IMR-90 (cell line): ENCODE results near the gene MEX3B.

Source experiments
- BHLHE40 ChIP-seq: fragments of 150-350 bp; IDR thresholded peaks from 2 replicates; pipeline ENCODE4 v1.6.1; 2016; ENCODE audit warnings: mild to moderate bottlenecking, low read depth, low read length
- CEBPB ChIP-seq: IDR thresholded peaks from 2 replicates; pipeline ENCODE4 v1.6.1; 2012; ENCODE audit warnings: low read depth, low read length, improper control_type of control experiment
- CHD1 ChIP-seq: IDR thresholded peaks from 2 replicates; pipeline ENCODE4 v1.6.1; 2012; ENCODE audit warnings: low read depth, low read length, improper control_type of control experiment
- CTCF ChIP-seq: conservative IDR thresholded peaks from 2 replicates; pipeline ENCODE4 v1.5.1; 2012; ENCODE audit warnings: mild to moderate bottlenecking, low read depth, low read length, improper control_type of control experiment
- FOS ChIP-seq: fragments of 150-350 bp; IDR thresholded peaks from 2 replicates; pipeline ENCODE4 v1.6.1; 2016; ENCODE audit warnings: low read depth, low read length
- MAFK ChIP-seq: IDR thresholded peaks from 2 replicates; pipeline ENCODE4 v1.6.1; 2012; ENCODE audit warnings: low read depth, low read length, improper control_type of control experiment
- MXI1 ChIP-seq: IDR thresholded peaks from 2 replicates; pipeline ENCODE4 v1.6.1; 2012; ENCODE audit warnings: low read depth, mild to moderate bottlenecking, low read length, moderate library complexity, borderline replicate concordance
- POLR2A ChIP-seq: IDR thresholded peaks from 2 replicates; pipeline ENCODE4 v1.6.1; 2012; ENCODE audit warnings: mild to moderate bottlenecking, low read depth, low read length
- RAD21 ChIP-seq: IDR thresholded peaks from 2 replicates; pipeline ENCODE4 v1.6.1; 2012; ENCODE audit warnings: low read length, improper control_type of control experiment
- RFX5 ChIP-seq: IDR thresholded peaks from 2 replicates; pipeline ENCODE4 v1.8.0; 2012; ENCODE audit warnings: low read depth, mild to moderate bottlenecking, low read length, moderate library complexity
- USF2 ChIP-seq: fragments of 150-350 bp; IDR thresholded peaks from 2 replicates; pipeline ENCODE4 v1.6.1; 2017; ENCODE audit warnings: mild to moderate bottlenecking, antibody characterized with exemption, low read length, low read depth

- TF ChIP-seq RAD21 (peak; percentile 47), CHD1 (no peak), CTCF (peak; percentile 41), POLR2A (no peak), CEBPB (no peak), USF2 (peak; percentile 75), MAFK (no peak), FOS (peak; percentile 74), RFX5 (no peak), MXI1 (no peak), BHLHE40 (no peak)
These were observed 36.3 kb upstream of the MEX3B start for GRCh38 chr15:82081914-82082762.
